Right ventricle myocardium inferior (tissue), 1 donor: ENCODE results near the gene ITGB1BP2. TPM values are rescaled to one million over a fixed set of nuclear protein-coding genes. Genes with fewer than 3 reads are reported as not detected.
A peak's percentile ranks its signal among the peaks of the same experiment; 100 is the strongest.
"Not testable (repeated sequence)": the region's sequence is repeated elsewhere in the genome, so short reads cannot be mapped to it uniquely, and the experiment has no call there.

Experiments
- ATAC-seq: fragments of 200-7000 bp; cut with Tn5 transposase; one replicate; pipeline ENCODE4 v1.9.1; 2020; ENCODE audit warnings: mild to moderate bottlenecking, moderate library complexity
- DNase-seq: peaks from one replicate; pipeline ENCODE4 v3.0.0; 2021; ENCODE audit errors: missing footprints
- intact Hi-C: fragments of 100-400 bp; cut with DNase I; formaldehyde crosslinking; loops from one replicate; pipeline ENCODE4 v1.11.0; 2022
- total RNA-seq: library from RNA; stranded (reverse); fragmentation: NEBNext Ultra II Directional; extraction: Animal tissue kit (Norgen Biotek cat#: 25700); gene quantifications from one replicate; pipeline ENCODE4 v1.2.1, GENCODE V29; 2021
- donor health status: DM: no; HTN: yes; CAD: no; lungs with severe emphysema.

ITGB1BP2 gene
- total RNA-seq, 1 donor from 2014 or later: 105 TPM

GRCh38 chrX:71296806-71297205 lies 4.7 kb upstream of the ITGB1BP2 start:
- DNase-seq: no peak
- intact Hi-C loops: no loop called here
- no peak for ATAC-seq

GRCh38 chrX:71298119-71298518 lies 3.4 kb upstream of the ITGB1BP2 start:
- intact Hi-C loops: no loop called here
- no peak for DNase-seq
- ATAC-seq: peak; percentile 29

GRCh38 chrX:71300064-71300463 lies 1.5 kb upstream of the ITGB1BP2 start:
- ATAC-seq, DNase-seq: not testable (repeated sequence)

GRCh38 chrX:71300495-71300894 lies 1.1 kb upstream of the ITGB1BP2 start:
- ATAC-seq, intact Hi-C loops: not testable (repeated sequence)

More at GRCh38 chrX:71300064-71300463, 1.5 kb upstream of the ITGB1BP2 start:
- intact Hi-C loops: not testable (repeated sequence)

GRCh38 chrX:71302461-71303213 lies 1.1 kb downstream of the ITGB1BP2 start:
- intact Hi-C loops: no loop called here
- DNase-seq: no peak
- no peak for ATAC-seq

More at GRCh38 chrX:71300495-71300894, 1.1 kb upstream of the ITGB1BP2 start:
- not testable (repeated sequence) for DNase-seq

GRCh38 chrX:71304561-71304960 lies 3.0 kb downstream of the ITGB1BP2 start:
- no peak for ATAC-seq
- no peak for DNase-seq
- intact Hi-C loops: no loop called here

GRCh38 chrX:71315917-71316316 lies 14.4 kb downstream of the ITGB1BP2 start:
- intact Hi-C loops: no loop called here
- no peak for DNase-seq
- ATAC-seq: no peak

- DNase-seq, ATAC-seq, intact Hi-C loops: not testable (repeated sequence)
Observed at GRCh38 chrX:71316959-71317358, 15.4 kb downstream of the ITGB1BP2 start.

GRCh38 chrX:71320126-71320525 lies 18.6 kb downstream of the ITGB1BP2 start:
- ATAC-seq (no peak), DNase-seq (no peak)
- intact Hi-C loops: no loop called here

- ATAC-seq (no peak), DNase-seq (no peak)
- intact Hi-C loops: no loop called here
Observed at GRCh38 chrX:71321731-71322130, 20.2 kb downstream of the ITGB1BP2 start.

GRCh38 chrX:71324452-71324851 lies 22.9 kb downstream of the ITGB1BP2 start:
- DNase-seq, intact Hi-C loops: not testable (repeated sequence)

GRCh38 chrX:71326394-71326793 lies 24.8 kb downstream of the ITGB1BP2 start:
- DNase-seq (no peak), ATAC-seq (no peak)
- intact Hi-C loops: no loop called here

More at GRCh38 chrX:71324452-71324851, 22.9 kb downstream of the ITGB1BP2 start:
- not testable (repeated sequence) for ATAC-seq

GRCh38 chrX:71349151-71349665 lies 47.7 kb downstream of the ITGB1BP2 start:
- DNase-seq, intact Hi-C loops, ATAC-seq: not testable (repeated sequence)

GRCh38 chrX:71349867-71350266 lies 48.3 kb downstream of the ITGB1BP2 start:
- not testable (repeated sequence) for ATAC-seq, DNase-seq

GRCh38 chrX:71352439-71352838 lies 50.9 kb downstream of the ITGB1BP2 start:
- intact Hi-C loops, DNase-seq, ATAC-seq: not testable (repeated sequence)

More at GRCh38 chrX:71349867-71350266, 48.3 kb downstream of the ITGB1BP2 start:
- intact Hi-C loops: not testable (repeated sequence)

Other genes with a start within 250 kb of the ITGB1BP2 start
- 49.5 TPM for gene SNX12, start 233.4 kb upstream of the ITGB1BP2 start, total RNA-seq
- gene FOXO4, start 205.9 kb upstream of the ITGB1BP2 start, total RNA-seq: 52.7 TPM
- not detected for gene CXorf65, start 195.0 kb upstream of the ITGB1BP2 start, total RNA-seq
- 2.8 TPM for gene IL2RG, start 190.2 kb upstream of the ITGB1BP2 start, total RNA-seq
- 19.4 TPM for gene MED12, start 183.2 kb upstream of the ITGB1BP2 start, total RNA-seq
- gene NLGN3, start 156.9 kb upstream of the ITGB1BP2 start, total RNA-seq: 0.49 TPM
- gene GJB1, start 78.5 kb upstream of the ITGB1BP2 start, total RNA-seq: not detected
- 14.2 TPM for gene ZMYM3, start 47.6 kb upstream of the ITGB1BP2 start, total RNA-seq
- 120 TPM for gene NONO, start 18.1 kb upstream of the ITGB1BP2 start, total RNA-seq
- gene TAF1, start 64.6 kb downstream of the ITGB1BP2 start, total RNA-seq: 14.6 TPM
- 78.6 TPM for gene OGT, start 231.4 kb downstream of the ITGB1BP2 start, total RNA-seq